PFSK-1 (cell line): ENCODE results near the gene ABCC4.

Source experiments
- FOXP2 ChIP-seq: optimal IDR thresholded peaks from 2 replicates; pipeline ENCODE3; 2011; ENCODE audit warnings: borderline replicate concordance, control low read depth, inconsistent platforms; ENCODE audit not compliant: insufficient read depth; ENCODE audit errors: extremely low read length, extremely low read depth
- POLR2AphosphoS5 ChIP-seq: IDR thresholded peaks from 2 replicates; pipeline ENCODE4 v1.6.1; 2012; ENCODE audit warnings: low read depth, mild to moderate bottlenecking, control low read depth, low read length, moderate library complexity
- REST ChIP-seq, 2 experiments: IDR thresholded peaks; 2 replicates each; pipeline versions ENCODE4 v1.6.1 to v1.8.0; 2011 to 2012; ENCODE audit warnings: low read depth in 2 of 2, low read length in 2 of 2, control low read depth in 1 of 2, inconsistent platforms in 1 of 2, mild to moderate bottlenecking in 1 of 2, moderate library complexity in 1 of 2; ENCODE audit not compliant: insufficient read depth in 1 of 2

GRCh38 chr13:95049772-95050171, 251.5 kb downstream of the ABCC4 start:
- no peak for TF ChIP-seq POLR2AphosphoS5
- TF ChIP-seq REST (IDR thresholded peaks at IDR 0.05; ENCODE audit: insufficient read depth in 1 of 2, low read depth in 2 of 2, low read length in 2 of 2), result no peak
- no peak for TF ChIP-seq FOXP2
